ENCODE data around the gene KCNIP2.

GRCh38 chr10:101887775-101888174 lies 44.2 kb upstream of the KCNIP2 start:
- TF ChIP-seq CTCF (IDR thresholded peaks at IDR 0.05) (no peak), POLR2A (IDR thresholded peaks at IDR 0.05) (no peak)
